ENCODE measurements around the gene WSB1.

WSB1 gene

DNA sequence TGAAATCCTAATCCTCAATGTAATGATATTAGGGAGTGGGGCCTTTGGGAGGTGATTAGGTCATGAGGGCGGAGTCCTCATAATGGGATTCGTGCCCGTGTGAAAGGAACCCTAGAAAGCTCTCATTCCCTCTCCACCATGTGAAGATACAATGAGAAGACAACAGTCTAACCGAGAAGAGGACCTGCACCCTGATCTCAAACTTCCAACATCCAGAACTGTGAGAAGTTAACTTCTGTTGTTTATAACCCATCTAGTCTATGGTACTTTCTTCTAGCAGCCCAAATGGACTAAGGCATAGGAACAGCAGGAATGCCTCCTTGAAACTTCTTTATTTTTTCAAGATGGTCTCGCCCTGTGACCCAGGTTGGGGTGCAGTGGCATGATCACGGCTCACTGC, 24.7 kb downstream of the WSB1 start:
- H3K36me3 ChIP-seq (ENCODE audit: control insufficient read depth in 2 of 2, insufficient read depth in 1 of 2, low read length in 2 of 2): peaks cover 36 to 54% of the 10 kb centered on the region in 2 experiments
- H3K27ac ChIP-seq (ENCODE audit: extremely low read depth, low read depth, low read length): no peak overlapping the region
- peaks cover 16% of the 10 kb centered on the region for H3K4me1 ChIP-seq (ENCODE audit: control insufficient read depth, insufficient read depth, low read length)
- ChIA-PET CTCF (interaction anchor here (1.0 to 1.6 kb wide), 5 partner anchors 9 to 282 kb away, joined by 3 to 5 read pairs (median 3); no protein-coding TSS in a partner anchor), POLR2A (interaction anchor here (4.2 kb wide), 1 partner anchor 24 kb away, joined by 26 read pairs; the partner anchor contains the start of gene WSB1)
- H3K9me3 ChIP-seq (ENCODE audit: control insufficient read depth, insufficient read depth, low read depth, low read length): no peaks in the 10 kb centered on the region
- H3K4me3 ChIP-seq (ENCODE audit: low read depth, low read length): no peak overlapping the region
- TF ChIP-seq ZNF677 (tag by site-specific recombination; IDR thresholded peaks at IDR 0.05) (no peak), ZIC2 (tag by site-specific recombination; IDR thresholded peaks at IDR 0.05) (no peak), PRDM4 (tag by site-specific recombination; IDR thresholded peaks at IDR 0.05) (no peak), ZXDB (tag by site-specific recombination; IDR thresholded peaks at IDR 0.05) (no peak), MYNN (tag by site-specific recombination; IDR thresholded peaks at IDR 0.05; ENCODE audit: borderline replicate concordance) (no peak), ZFHX2 (tag by site-specific recombination; conservative IDR thresholded peaks at IDR 0.05) (no peak)

DNA sequence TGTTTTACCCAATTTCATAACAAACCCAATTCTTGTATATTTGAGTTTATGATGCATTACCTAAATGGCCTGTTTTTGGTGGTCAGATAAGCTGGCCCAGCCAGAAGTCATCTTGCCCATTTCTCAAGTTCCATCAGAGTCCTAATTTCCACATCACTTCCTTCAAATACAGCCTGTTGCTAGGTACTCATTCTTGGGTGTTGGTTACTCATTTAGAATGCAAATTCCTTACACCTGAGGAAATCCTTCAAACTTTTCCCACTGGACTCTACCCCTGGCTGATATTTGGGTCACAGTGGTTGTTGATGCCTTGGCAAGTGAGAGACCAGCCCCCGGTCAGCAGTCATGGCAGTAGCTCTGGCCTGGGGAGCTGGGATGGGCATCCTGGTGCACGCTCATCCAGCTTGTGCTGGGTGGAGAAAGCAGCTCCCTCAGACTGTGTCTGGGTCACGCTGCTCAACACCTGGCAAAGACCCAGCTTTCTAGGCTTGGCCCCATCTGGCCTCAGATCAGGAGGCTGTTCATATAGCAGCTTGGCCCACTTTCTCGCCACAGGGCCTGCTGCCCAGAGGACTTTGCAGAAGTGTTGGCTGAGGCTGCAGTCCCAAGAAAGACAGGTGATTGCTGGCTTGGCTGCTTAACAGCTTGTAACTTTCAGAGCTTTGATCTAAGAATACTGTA, 25.8 kb downstream of the WSB1 start:
- ChIA-PET CTCF (interaction anchor here (0.6 to 4.3 kb wide), 7 partner anchors 8 to 233 kb away, joined by 3 to 17 read pairs (median 3); no protein-coding TSS in a partner anchor), POLR2A (interaction anchor here (0.6 to 4.2 kb wide), 2 partner anchors 16 to 25 kb away, joined by 4 to 26 read pairs; partner anchors contain the start of gene WSB1)
- H3K4me1 ChIP-seq (ENCODE audit: control insufficient read depth, insufficient read depth, low read length): peaks cover 16% of the 10 kb centered on the region
- no peaks in the 10 kb centered on the region for H3K9me3 ChIP-seq (ENCODE audit: control insufficient read depth, insufficient read depth, low read depth, low read length)
- TF ChIP-seq ZBTB8A (tag by site-specific recombination; IDR thresholded peaks at IDR 0.05) (no peak), ZNF19 (tag by site-specific recombination; IDR thresholded peaks at IDR 0.05; ENCODE audit: low read depth) (no peak), FEZF1 (tag by site-specific recombination; IDR thresholded peaks at IDR 0.05) (peak; percentile 84), SCRT2 (tag by site-specific recombination; IDR thresholded peaks at IDR 0.05) (peak; percentile 42; the same call in 1 of the 2 replicates)
- no peak overlapping the region for H3K4me3 ChIP-seq (ENCODE audit: low read depth, low read length)
- peaks cover 26 to 44% of the 10 kb centered on the region in 2 experiments for H3K36me3 ChIP-seq (ENCODE audit: control insufficient read depth in 2 of 2, insufficient read depth in 1 of 2, low read length in 2 of 2)
- H3K27ac ChIP-seq (ENCODE audit: extremely low read depth, low read depth, low read length): no peak overlapping the region

DNA sequence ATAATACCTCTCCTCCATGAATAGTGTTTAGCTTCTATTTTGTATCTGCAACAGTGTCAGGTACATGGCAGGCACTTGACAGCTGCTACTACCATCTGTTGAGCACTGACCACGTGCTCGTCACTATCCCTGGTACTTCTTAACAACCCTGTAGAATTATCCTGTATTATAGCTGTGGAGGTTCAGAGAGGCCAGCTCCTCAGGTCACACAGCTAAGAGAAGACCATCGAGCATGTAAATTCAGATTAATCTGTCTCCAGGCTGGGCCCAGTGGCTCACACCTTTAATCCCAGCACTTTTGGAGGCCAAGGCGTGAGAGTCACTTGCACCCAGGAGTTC, 26.3 kb downstream of the WSB1 start:
- Histone ChIP-seq H3K4me1 (ENCODE audit: control insufficient read depth, insufficient read depth, low read length) (peaks cover 11% of the 10 kb centered on the region), H3K4me3 (ENCODE audit: low read depth, low read length) (no peak overlapping the region), H3K36me3 (ENCODE audit: control insufficient read depth in 2 of 2, insufficient read depth in 1 of 2, low read length in 2 of 2) (peaks cover 24 to 39% of the 10 kb centered on the region in 2 experiments), H3K9me3 (ENCODE audit: control insufficient read depth, insufficient read depth, low read depth, low read length) (no peaks in the 10 kb centered on the region), H3K27ac (ENCODE audit: extremely low read depth, low read depth, low read length) (no peak overlapping the region)
- CTCF ChIA-PET: interaction anchor here (0.6 to 4.3 kb wide), 6 partner anchors 10 to 233 kb away, joined by 3 to 17 read pairs (median 3); no protein-coding TSS in a partner anchor
- POLR2A ChIA-PET: interaction anchor here (0.6 to 4.2 kb wide), 2 partner anchors 16 to 26 kb away, joined by 4 to 26 read pairs; partner anchors contain the start of gene WSB1
- no peak for TF ChIP-seq ZNF610 (tag by site-specific recombination; IDR thresholded peaks at IDR 0.05; ENCODE audit: borderline replicate concordance)
- TF ChIP-seq ZBTB11 (tag by site-specific recombination; conservative IDR thresholded peaks at IDR 0.05; ENCODE audit: low read depth): no peak
- no peak for TF ChIP-seq ZNF658 (tag by site-specific recombination; IDR thresholded peaks at IDR 0.05)
- TF ChIP-seq ZNF600 (tag by site-specific recombination; IDR thresholded peaks at IDR 0.05): no peak
- no peak for TF ChIP-seq ZXDB (tag by site-specific recombination; IDR thresholded peaks at IDR 0.05)
- no peak for TF ChIP-seq ZNF19 (tag by site-specific recombination; IDR thresholded peaks at IDR 0.05; ENCODE audit: low read depth)
- no peak for TF ChIP-seq ZNF362 (tag by site-specific recombination; IDR thresholded peaks at IDR 0.05)
- no peak for TF ChIP-seq ZNF248 (tag by site-specific recombination; IDR thresholded peaks at IDR 0.05)
- no peak for TF ChIP-seq OVOL3 (tag by site-specific recombination; IDR thresholded peaks at IDR 0.05)
- TF ChIP-seq, protein P1, sequence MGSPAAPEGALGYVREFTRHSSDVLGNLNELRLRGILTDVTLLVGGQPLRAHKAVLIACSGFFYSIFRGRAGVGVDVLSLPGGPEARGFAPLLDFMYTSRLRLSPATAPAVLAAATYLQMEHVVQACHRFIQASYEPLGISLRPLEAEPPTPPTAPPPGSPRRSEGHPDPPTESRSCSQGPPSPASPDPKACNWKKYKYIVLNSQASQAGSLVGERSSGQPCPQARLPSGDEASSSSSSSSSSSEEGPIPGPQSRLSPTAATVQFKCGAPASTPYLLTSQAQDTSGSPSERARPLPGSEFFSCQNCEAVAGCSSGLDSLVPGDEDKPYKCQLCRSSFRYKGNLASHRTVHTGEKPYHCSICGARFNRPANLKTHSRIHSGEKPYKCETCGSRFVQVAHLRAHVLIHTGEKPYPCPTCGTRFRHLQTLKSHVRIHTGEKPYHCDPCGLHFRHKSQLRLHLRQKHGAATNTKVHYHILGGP (tag by site-specific recombination; IDR thresholded peaks at IDR 0.05): no peak
- no peak for TF ChIP-seq ZNF510 (tag by site-specific recombination; IDR thresholded peaks at IDR 0.05; ENCODE audit: insufficient replicate concordance)
- no peak for TF ChIP-seq ZBTB20 (tag by site-specific recombination; IDR thresholded peaks at IDR 0.05)
- TF ChIP-seq KLF9 (tag by site-specific recombination; IDR thresholded peaks at IDR 0.05; ENCODE audit: low read depth): no peak
- TF ChIP-seq ZIC2 (tag by site-specific recombination; IDR thresholded peaks at IDR 0.05): no peak

Measured in HEK293 (cell line).